ENCODE measurements around the gene NFKBIL1. TPM values are rescaled to one million over a fixed set of nuclear protein-coding genes. Genes with fewer than 3 reads are reported as not detected.
"Not testable (repeated sequence)": the region's sequence is repeated elsewhere in the genome, so short reads cannot be mapped to it uniquely, and the experiment has no call there.

NFKBIL1 gene
- total RNA-seq, 1 experiment from 2014 or later: 19.5 TPM

DNA sequence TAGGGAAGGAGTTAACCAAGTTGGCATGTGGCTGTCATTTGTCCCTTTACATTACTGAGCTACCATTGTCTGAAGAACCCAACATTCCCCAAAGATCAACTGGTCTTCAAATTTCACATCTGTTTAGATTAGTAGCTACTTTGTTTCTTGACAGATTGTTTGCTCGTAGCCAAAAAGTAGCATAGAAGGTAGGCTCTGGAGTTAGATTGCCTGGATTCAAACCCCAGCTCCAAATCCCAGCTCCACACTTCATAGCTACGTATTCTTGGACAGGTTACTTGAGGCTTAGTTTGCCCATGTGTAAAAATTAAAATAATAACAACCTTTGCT is 1.1 kb downstream of the NFKBIL1 start:
- Mint-ChIP-seq H3K27ac (no peak overlapping the region), H3K27me3 (ENCODE audit: low read depth) (no peaks in the 10 kb centered on the region), H3K9me3 (no peaks in the 10 kb centered on the region), H3K4me1 (peaks cover 17% of the 10 kb centered on the region), H3K4me3 (peak overlapping the region; percentile 82), H3K36me3 (peaks cover 19% of the 10 kb centered on the region)
- TF ChIP-seq ZNF396 (CRISPR knock-in tag; IDR thresholded peaks at IDR 0.05; ENCODE audit: borderline replicate concordance): no peak
- no peak for TF ChIP-seq HMGXB4 (CRISPR knock-in tag; IDR thresholded peaks at IDR 0.05)
- TF ChIP-seq, protein P1, sequence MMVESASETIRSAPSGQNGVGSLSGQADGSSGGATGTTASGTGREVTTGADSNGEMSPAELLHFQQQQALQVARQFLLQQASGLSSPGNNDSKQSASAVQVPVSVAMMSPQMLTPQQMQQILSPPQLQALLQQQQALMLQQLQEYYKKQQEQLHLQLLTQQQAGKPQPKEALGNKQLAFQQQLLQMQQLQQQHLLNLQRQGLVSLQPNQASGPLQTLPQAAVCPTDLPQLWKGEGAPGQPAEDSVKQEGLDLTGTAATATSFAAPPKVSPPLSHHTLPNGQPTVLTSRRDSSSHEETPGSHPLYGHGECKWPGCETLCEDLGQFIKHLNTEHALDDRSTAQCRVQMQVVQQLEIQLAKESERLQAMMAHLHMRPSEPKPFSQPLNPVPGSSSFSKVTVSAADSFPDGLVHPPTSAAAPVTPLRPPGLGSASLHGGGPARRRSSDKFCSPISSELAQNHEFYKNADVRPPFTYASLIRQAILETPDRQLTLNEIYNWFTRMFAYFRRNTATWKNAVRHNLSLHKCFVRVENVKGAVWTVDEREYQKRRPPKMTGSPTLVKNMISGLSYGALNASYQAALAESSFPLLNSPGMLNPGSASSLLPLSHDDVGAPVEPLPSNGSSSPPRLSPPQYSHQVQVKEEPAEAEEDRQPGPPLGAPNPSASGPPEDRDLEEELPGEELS (CRISPR knock-in tag; IDR thresholded peaks at IDR 0.05): no peak
- TF ChIP-seq ATF1 (CRISPR knock-in tag; IDR thresholded peaks at IDR 0.05): no peak
- TF ChIP-seq USF2 (CRISPR knock-in tag; IDR thresholded peaks at IDR 0.05): no peak
- no peak for TF ChIP-seq NR1H2 (CRISPR knock-in tag; IDR thresholded peaks at IDR 0.05)
- TF ChIP-seq FOXK1 (CRISPR knock-in tag; IDR thresholded peaks at IDR 0.05): no peak
- no peak for TF ChIP-seq ZNF263 (CRISPR knock-in tag; IDR thresholded peaks at IDR 0.05; ENCODE audit: low read depth)
- TF ChIP-seq STAT6 (CRISPR knock-in tag; conservative IDR thresholded peaks at IDR 0.05; ENCODE audit: low read depth): no peak
- TF ChIP-seq, protein P2, sequence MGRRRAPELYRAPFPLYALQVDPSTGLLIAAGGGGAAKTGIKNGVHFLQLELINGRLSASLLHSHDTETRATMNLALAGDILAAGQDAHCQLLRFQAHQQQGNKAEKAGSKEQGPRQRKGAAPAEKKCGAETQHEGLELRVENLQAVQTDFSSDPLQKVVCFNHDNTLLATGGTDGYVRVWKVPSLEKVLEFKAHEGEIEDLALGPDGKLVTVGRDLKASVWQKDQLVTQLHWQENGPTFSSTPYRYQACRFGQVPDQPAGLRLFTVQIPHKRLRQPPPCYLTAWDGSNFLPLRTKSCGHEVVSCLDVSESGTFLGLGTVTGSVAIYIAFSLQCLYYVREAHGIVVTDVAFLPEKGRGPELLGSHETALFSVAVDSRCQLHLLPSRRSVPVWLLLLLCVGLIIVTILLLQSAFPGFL (CRISPR knock-in tag; IDR thresholded peaks at IDR 0.05; ENCODE audit: borderline replicate concordance): no peak
- TF ChIP-seq, protein P3, sequence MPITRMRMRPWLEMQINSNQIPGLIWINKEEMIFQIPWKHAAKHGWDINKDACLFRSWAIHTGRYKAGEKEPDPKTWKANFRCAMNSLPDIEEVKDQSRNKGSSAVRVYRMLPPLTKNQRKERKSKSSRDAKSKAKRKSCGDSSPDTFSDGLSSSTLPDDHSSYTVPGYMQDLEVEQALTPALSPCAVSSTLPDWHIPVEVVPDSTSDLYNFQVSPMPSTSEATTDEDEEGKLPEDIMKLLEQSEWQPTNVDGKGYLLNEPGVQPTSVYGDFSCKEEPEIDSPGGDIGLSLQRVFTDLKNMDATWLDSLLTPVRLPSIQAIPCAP (CRISPR knock-in tag; IDR thresholded peaks at IDR 0.05): no peak
- CTCF ChIA-PET: interaction anchor here (7.2 kb wide), 1 partner anchor 49 kb away, joined by 319 read pairs; the partner anchor contains the start of gene NCR3
- POLR2A ChIA-PET: no interaction called here
- ATAC-seq (no peak), DNase-seq (ENCODE audit: low spot score) (no peak)

GRCh38 chr6:31551371-31551770 is 4.0 kb downstream of the NFKBIL1 start:
- DNase-seq (ENCODE audit: low spot score) (peak; percentile 62), ATAC-seq (peak; percentile 6; the same call in 1 of the 2 replicates)
- ChIA-PET CTCF (interaction anchor here (0.6 to 7.2 kb wide), 36 partner anchors 9 to 515 kb away, joined by 3 to 319 read pairs (median 4); partner anchors contain the start of genes C6orf47, DDAH2, DDX39B and LST1), POLR2A (interaction anchor here (0.6 to 1.4 kb wide), 6 partner anchors 10 to 113 kb away, joined by 3 to 6 read pairs (median 4); partner anchors contain the start of genes DDX39B, GPANK1 and NCR3)
- 0 out of 2 replicates have a peak, but pooled peaks have one; percentile 45 for TF ChIP-seq ZNF121 (CRISPR knock-in tag; IDR thresholded peaks at IDR 0.05)
- TF ChIP-seq, protein P4, sequence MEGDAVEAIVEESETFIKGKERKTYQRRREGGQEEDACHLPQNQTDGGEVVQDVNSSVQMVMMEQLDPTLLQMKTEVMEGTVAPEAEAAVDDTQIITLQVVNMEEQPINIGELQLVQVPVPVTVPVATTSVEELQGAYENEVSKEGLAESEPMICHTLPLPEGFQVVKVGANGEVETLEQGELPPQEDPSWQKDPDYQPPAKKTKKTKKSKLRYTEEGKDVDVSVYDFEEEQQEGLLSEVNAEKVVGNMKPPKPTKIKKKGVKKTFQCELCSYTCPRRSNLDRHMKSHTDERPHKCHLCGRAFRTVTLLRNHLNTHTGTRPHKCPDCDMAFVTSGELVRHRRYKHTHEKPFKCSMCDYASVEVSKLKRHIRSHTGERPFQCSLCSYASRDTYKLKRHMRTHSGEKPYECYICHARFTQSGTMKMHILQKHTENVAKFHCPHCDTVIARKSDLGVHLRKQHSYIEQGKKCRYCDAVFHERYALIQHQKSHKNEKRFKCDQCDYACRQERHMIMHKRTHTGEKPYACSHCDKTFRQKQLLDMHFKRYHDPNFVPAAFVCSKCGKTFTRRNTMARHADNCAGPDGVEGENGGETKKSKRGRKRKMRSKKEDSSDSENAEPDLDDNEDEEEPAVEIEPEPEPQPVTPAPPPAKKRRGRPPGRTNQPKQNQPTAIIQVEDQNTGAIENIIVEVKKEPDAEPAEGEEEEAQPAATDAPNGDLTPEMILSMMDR (IDR thresholded peaks at IDR 0.05): 0 out of 2 replicates have a peak, but pooled peaks have one; percentile 24
- Mint-ChIP-seq H3K27ac (peak overlapping the region; percentile 70; the same call in 1 of the 2 replicates), H3K36me3 (peaks cover 22% of the 10 kb centered on the region)
- not testable (repeated sequence) for H3K27me3 Mint-ChIP-seq (ENCODE audit: low read depth); H3K4me3 Mint-ChIP-seq; H3K9me3 Mint-ChIP-seq; H3K4me1 Mint-ChIP-seq
